Ascending aorta (tissue), 2 donors: ENCODE results near the gene EHD2. TPM values are rescaled to one million over a fixed set of nuclear protein-coding genes. Genes with fewer than 3 reads are reported as not detected.

Experiments
- DNase-seq, 2 donors: peaks; one replicate each; pipeline ENCODE4 v3.0.0-alpha.2; 2019; ENCODE audit warnings: low spot score in 2 of 2
- H3K27ac ChIP-seq, 2 donors: fragments of 200-600 bp; sonication (generic); one replicate each; pipeline ENCODE4 v1.5.1; 2016 to 2017; ENCODE audit warnings: mild to moderate bottlenecking in 1 of 2
- H3K27me3 ChIP-seq: fragments of 200-600 bp; sonication (generic); one replicate; pipeline ENCODE4 v1.5.1; 2017
- H3K36me3 ChIP-seq, 2 donors: fragments of 200-600 bp; sonication (generic); one replicate each; pipeline ENCODE4 v1.5.1; 2016
- H3K4me1 ChIP-seq, 2 donors: fragments of 200-600 bp; sonication (generic); one replicate each; pipeline ENCODE4 v1.5.1; 2016 to 2017; ENCODE audit warnings: mild to moderate bottlenecking in 1 of 2
- H3K4me3 ChIP-seq, 2 donors: fragments of 200-600 bp; sonication (generic); one replicate each; pipeline ENCODE4 v1.5.1; 2016 to 2017; ENCODE audit warnings: mild to moderate bottlenecking in 1 of 2
- H3K9me3 ChIP-seq, 2 donors: fragments of 200-600 bp; sonication (generic); one replicate each; pipeline ENCODE4 v1.5.1; 2016
- CTCF ChIP-seq, 3 experiments: fragments of 200-600 bp in 2 of 3; fragments of 450-650 bp in 1 of 3; sonication (generic) in 2 of 3; IDR thresholded peaks; one replicate each; pipeline ENCODE4 v1.5.1; 2016 to 2019; ENCODE audit warnings: antibody characterized with exemption in 3 of 3, mild to moderate bottlenecking in 1 of 3, moderate library complexity in 1 of 3
- intact Hi-C: fragments of 100-400 bp; cut with DNase I; formaldehyde crosslinking; loops from one replicate; pipeline ENCODE4 v1.15.1; 2023
- total RNA-seq: library from RNA; depleted of rRNA; stranded (reverse); fragments of >200 nt; gene quantifications from one replicate; pipeline ENCODE4 v1.1.0, GENCODE V29; 2016

EHD2 gene
- total RNA-seq, 1 donor from 2014 or later, result 342 TPM

GRCh38 chr19:47749326-47749725, 36.1 kb downstream of the EHD2 start:
- intact Hi-C loops, result no loop called here
- peaks cover 73 to 77% of the 10 kb centered on the region in 2 donors for H3K36me3 ChIP-seq
- H3K4me3 ChIP-seq, result no peak overlapping the region
- H3K27me3 ChIP-seq, result no peaks in the 10 kb centered on the region
- no peaks in the 10 kb centered on the region for H3K9me3 ChIP-seq
- H3K4me1 ChIP-seq, result peaks cover 4 to 12% of the 10 kb centered on the region in 2 donors
- no peak overlapping the region for H3K27ac ChIP-seq
- no peak for DNase-seq
- no peak for TF ChIP-seq CTCF (IDR thresholded peaks at IDR 0.05)

- H3K27me3 ChIP-seq, result no peaks in the 10 kb centered on the region
- no peak overlapping the region for H3K4me3 ChIP-seq
- no peak overlapping the region for H3K27ac ChIP-seq
- H3K36me3 ChIP-seq, result peaks cover 87 to 91% of the 10 kb centered on the region in 2 donors
- no peak for TF ChIP-seq CTCF (IDR thresholded peaks at IDR 0.05)
- H3K4me1 ChIP-seq, result peaks cover 4 to 8% of the 10 kb centered on the region in 2 donors
- DNase-seq, result no peak
- intact Hi-C loops, result no loop called here
- H3K9me3 ChIP-seq, result no peaks in the 10 kb centered on the region
Observed at GRCh38 chr19:47750752-47751151, 37.5 kb downstream of the EHD2 start.

GRCh38 chr19:47752440-47753211, 39.4 kb downstream of the EHD2 start:
- no peak for DNase-seq
- TF ChIP-seq CTCF (IDR thresholded peaks at IDR 0.05), result no peak
- Histone ChIP-seq H3K4me1 (no peaks in the 10 kb centered on the region), H3K9me3 (no peaks in the 10 kb centered on the region), H3K36me3 (peaks cover 99% of the 10 kb centered on the region in 2 donors), H3K27me3 (no peaks in the 10 kb centered on the region), H3K4me3 (no peak overlapping the region), H3K27ac (no peak overlapping the region)
- intact Hi-C loops, result no loop called here

GRCh38 chr19:47754206-47755064, 41.2 kb downstream of the EHD2 start:
- TF ChIP-seq CTCF (IDR thresholded peaks at IDR 0.05), result no peak
- Histone ChIP-seq H3K27me3 (no peaks in the 10 kb centered on the region), H3K4me1 (no peaks in the 10 kb centered on the region), H3K4me3 (no peak overlapping the region), H3K27ac (no peak overlapping the region), H3K9me3 (no peaks in the 10 kb centered on the region), H3K36me3 (peaks cover 93 to 96% of the 10 kb centered on the region in 2 donors)
- intact Hi-C loops, result no loop called here
- no peak for DNase-seq

GRCh38 chr19:47755065-47755761, 42.0 kb downstream of the EHD2 start:
- Histone ChIP-seq H3K4me1 (no peaks in the 10 kb centered on the region), H3K9me3 (no peaks in the 10 kb centered on the region), H3K36me3 (peaks cover 85 to 88% of the 10 kb centered on the region in 2 donors), H3K4me3 (no peak overlapping the region), H3K27ac (no peak overlapping the region), H3K27me3 (no peaks in the 10 kb centered on the region)
- DNase-seq, result no peak
- TF ChIP-seq CTCF (IDR thresholded peaks at IDR 0.05), result no peak
- intact Hi-C loops, result no loop called here
